NCI-H187 (cell line): ENCODE data around the gene TAF4.

Experiments used
- DNase-seq, 2 experiments: peaks; one replicate each; lab custom pipeline; 2025; lab: John Stamatoyannopoulos, UW

The TAF4 gene

GRCh38 chr20:62021793-62022385 is 43.8 kb downstream of the TAF4 start:
- no peak for DNase-seq

DNA sequence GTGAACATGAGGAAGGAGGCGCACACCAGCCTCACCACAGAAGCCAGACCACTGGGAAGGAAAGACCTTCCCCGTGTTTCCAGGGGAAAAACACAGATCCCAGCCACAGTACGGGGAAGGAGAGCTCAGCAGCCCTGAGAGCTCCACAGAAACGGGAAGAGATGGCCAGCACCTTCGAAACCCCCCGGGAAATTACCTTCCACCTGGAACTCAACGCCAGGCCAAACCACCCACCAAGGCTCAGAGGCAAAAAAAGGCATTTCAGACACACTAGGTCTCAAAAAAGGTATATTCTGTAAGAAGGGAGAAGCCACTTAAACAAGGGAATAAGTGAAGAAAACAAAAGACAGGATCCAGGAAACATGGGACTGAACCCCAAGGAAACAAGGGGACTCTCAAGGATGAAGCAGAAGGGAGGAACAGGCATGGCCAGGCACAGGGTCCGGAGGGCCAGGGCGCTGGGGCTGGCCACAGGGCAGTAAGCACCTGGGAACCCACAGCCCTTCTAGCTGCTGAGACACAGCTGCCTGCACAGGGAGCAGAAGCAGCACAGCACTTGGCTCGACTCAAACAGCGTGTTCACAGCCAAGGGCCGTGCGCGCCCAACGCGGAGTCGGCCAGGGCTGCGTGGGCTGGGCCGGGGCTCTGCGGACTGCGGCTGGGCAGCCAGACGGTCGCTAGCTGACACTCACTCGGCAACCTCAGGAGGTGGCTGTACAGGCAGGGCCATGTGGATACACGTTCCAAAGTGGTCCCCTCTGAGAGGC is 44.6 kb downstream of the TAF4 start:
- no peak for DNase-seq

GRCh38 chr20:62019881-62020492 is 45.7 kb downstream of the TAF4 start:
- no peak for DNase-seq

- DNase-seq, result no peak
Observed at GRCh38 chr20:62019144-62019805, 46.4 kb downstream of the TAF4 start.

DNA sequence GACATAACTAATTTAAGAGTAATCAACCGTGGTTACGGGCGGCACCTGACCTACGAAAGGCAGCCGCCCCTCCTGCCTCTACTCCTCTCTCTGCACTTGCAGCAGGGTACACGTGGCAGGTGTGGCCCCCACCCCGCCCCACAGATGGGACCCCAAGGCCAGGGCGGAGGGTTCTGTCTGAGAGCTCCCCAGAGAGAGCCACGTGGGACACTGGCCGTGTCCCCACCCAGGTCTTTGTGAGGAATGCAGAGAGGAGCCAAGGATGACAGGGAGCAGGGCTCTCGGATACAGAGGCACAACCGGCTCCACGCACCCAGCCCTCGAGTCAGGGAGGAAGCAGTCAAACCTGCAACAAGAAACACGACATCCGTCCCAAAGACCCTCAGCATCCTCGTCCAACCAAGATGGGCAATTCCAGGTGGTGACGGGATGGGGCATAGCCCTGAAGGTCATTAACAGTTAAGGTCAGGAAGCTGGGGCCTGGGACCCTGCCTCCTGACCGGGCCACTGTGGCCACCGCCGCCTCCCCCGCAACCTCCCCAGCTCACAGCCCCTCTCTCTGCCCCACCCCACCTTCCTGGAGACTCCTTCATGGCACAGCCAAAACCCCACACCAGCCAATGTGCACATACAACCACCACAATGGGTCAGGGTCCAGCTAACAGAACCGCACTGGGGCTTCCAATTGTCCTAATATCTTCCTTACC is 47.1 kb downstream of the TAF4 start:
- DNase-seq, result no peak

GRCh38 chr20:62015540-62016288 is 50.0 kb downstream of the TAF4 start:
- no peak for DNase-seq

GRCh38 chr20:62014889-62015537 is 50.7 kb downstream of the TAF4 start:
- no peak for DNase-seq

DNA sequence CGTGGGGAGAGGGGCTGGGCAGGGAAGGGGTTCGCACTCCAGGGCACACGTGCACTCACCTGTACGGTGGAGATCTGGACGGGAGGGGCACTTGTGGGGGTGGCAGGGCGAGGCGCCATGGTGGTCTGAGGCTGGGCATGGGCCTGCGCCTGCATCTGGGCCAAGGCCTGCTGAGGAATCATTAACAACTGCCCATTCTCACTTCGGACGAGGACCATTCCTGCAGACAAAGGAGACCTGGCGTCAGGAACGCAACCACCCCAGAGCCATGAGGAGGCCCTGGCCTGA is 51.2 kb downstream of the TAF4 start:
- DNase-seq, result no peak

DNA sequence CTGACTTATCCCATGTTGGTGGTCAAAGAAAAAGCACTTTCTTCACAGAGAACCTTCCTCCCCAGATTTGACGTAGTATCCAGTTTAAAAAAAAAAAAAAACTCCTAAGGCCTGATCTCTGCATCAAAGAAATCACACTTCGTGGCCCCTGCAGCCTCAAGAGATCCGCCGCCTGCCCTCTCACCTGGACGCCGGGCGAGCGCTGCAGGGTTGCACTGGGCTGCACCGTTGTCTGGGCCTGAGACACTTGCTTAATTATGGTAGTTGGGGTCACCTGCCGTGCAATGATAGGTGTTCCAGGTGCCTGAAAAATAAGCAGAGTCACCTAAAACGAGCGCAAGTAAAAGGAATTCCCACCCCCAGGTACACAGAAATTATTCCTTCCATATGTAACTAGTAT is 53.0 kb downstream of the TAF4 start:
- DNase-seq, result no peak

GRCh38 chr20:62011938-62012534 is 53.6 kb downstream of the TAF4 start:
- DNase-seq, result no peak

GRCh38 chr20:62011403-62011790 is 54.3 kb downstream of the TAF4 start:
- DNase-seq, result no peak

DNA sequence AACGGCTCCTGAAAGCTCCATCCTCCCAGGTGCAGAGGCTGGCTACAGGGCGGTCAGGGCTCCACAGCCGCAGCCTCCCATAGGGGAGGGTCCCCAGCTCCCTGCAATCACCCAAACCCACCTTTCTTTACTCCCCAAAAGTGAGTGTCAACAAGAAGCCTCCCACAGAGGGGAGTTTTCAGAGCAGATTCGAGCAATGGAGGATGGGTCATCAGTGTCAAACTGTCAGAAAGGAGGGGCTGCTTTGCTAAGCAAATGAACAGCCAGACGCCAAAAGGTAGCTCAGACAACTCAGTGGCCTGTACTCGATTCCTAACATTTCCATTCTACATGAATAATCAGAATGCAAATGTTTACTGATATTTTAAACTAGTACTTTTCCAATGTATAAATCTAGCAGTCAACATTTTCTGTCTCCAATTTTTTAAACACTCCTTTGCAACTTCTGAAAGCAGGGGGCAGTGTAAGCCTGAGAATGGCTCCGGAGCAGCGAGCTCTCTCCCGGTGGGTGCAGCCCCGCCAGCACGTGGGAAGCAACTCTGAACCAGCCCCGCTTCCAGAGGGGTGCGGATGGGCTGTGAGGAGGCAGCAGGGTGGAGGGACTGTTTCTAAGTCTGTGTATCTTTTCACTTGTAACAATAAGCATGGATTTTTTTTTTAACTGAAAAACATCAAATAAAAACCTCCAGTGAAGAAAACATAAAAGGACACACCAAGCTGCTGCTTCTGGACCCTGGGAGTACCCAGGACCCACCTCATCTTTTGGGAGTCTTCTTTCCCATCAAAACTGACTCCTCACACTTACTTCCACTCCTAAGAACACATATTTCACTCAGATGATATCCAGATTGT is 54.9 kb downstream of the TAF4 start:
- DNase-seq, result no peak

DNA sequence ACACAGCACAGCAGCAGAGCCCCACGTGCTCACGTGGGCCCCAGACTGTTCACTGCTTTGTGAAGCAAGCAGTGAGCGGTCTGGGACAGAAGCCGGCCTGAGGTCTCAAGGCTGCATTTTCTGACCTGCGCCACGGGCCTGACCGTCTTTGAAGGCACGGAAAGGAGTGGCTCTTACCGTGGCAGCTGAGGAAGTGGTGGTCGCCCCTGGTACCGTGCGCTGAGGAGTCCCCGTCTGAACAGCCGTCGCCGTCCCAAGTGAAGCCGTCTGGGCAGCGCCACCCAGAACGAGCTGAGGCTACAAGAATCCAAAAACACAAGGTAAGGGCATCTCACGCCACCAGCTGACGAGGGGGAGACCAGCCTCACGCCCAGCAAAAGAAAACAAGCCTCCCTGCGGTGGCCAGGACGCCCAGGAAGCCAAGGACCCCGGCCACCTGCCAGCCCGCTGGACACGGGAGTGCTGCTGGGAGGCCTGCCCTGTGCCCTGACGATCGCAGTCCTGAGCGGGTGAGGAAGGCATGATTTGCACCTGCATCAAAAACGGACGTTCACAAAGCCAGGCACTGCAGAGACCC is 55.7 kb downstream of the TAF4 start:
- DNase-seq, result no peak

DNA sequence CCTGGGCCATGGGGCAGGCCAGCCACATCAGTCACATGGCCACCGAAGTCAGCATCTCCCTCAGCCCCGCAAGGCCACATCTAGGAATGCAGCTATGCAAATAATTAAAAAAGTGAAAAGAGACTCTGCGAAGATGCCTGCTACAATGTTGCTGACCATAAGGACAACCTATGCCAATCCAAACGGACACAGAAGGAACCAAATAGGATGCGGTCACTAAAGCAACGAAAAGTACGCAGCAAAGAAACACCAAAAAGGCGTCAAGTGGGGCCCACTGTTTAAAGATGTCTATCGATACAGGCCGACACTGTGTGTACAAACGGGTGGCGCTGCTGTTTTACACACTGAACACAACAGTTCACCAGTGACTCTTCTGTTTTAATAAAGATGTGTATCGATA is 56.4 kb downstream of the TAF4 start:
- no peak for DNase-seq

DNA sequence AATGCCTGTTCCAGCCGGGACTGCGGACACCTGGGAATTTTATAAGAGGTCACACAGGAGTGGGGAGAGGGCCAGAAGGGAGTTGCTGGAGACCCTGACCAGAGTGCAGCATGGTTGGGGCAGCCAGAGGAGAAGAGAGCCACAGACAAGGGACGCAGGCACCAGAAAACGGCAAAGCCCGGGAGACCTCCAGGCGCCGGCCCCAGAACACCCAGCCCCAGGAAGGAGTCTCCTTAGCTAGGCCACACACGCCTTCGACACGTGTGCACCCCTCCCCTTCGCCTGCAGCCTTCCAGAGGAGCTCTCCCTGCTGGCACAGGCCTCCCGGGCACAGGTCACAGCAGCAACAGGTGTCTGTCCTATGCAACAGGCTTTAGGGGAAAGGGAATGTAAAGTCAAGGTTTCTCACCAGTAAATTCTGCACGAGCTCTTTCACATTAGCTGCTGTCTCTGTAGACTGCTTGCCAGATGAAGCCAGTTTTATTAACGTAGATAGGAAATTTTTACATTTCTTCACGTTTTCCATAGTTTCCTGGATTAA is 57.0 kb downstream of the TAF4 start:
- DNase-seq, result no peak

DNA sequence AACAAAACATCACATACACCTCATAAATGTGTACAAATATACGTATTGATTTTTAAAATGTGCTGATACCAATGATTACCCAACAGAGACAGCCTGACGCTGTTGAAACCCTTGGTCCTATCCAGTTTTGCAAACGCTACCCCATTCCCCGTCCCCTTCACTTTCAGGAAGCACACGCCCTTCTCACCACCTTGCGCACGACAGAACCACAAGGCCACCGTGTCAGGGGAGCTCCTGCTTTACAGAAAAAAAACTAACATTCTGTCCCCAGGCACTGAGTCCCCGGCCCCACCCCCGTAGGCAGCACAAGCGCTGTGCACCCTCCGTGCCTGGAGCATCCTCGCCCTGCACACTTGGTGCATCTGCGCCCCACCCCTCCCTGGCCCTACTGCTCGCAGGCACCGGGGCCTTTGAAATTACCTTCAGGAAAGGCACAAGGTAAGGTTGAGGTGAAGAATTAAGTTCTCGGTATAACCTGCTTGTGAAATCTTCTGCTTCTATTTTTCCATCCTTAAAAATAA is 58.5 kb downstream of the TAF4 start:
- no peak for DNase-seq

- no peak for DNase-seq
Observed at GRCh38 chr20:62006482-62006881, 59.2 kb downstream of the TAF4 start.

DNA sequence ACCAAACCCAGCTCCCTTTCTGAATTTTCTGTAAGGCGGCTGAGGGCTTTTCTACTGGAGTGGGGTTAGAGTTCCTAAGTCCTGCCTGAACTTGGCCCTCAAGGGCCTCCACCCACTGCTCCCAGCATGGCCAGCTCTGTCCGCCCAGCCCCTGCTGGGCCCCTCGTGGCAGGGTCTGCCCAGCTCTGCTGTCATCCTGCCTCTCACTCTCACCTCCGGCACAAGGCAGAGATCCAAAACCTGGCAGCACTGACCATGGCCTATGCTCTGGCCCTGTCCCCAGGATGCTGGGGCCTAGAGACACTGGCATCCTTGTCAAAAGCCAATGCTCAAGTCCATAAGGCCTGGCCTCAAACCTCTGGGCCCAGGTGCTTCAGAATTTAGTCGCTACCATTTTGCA is 61.1 kb downstream of the TAF4 start:
- no peak for DNase-seq
